ENCODE measurements around the gene SMIM27. TPM values are rescaled to one million over a fixed set of nuclear protein-coding genes. Genes with fewer than 3 reads are reported as not detected.
A peak's percentile ranks its signal among the peaks of the same experiment; 100 is the strongest.

Gene SMIM27
- total and polyA plus RNA-seq, 2 of the 4 experiments (the other 2 are of a cell fraction) = 1.1 to 3.4 TPM

DNA sequence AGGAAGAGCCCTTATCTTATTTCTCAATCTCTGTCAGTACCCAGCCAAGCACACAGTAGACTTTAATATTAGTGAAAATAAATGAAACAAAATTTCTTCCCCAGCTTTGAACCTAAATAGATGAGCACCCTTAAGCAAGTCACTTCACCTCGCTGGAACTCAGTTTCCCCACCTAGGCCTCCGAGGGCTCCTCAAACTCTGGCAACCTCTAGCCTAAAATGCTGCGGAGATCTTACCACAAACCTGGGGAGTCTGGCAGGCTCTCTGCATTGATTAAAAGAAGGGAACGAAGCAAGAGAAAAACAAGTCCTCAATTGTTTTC is 26.5 kb upstream of the SMIM27 start:
- ATAC-seq (ENCODE audit: low read depth) = peak; percentile 8; the same call in 1 of the 2 replicates
- BruUV-seq (replicated peaks) = no TSS peak
- H3K4me3 ChIP-seq (ENCODE audit: insufficient read depth, low read depth, low read length) = peak overlapping the region; percentile 86
- POLR2A ChIA-PET (ENCODE audit: unreplicated experiment) = interaction anchor here (1.2 kb wide), 1 partner anchor 8 kb away, joined by 3 read pairs; no protein-coding TSS in a partner anchor
- no CpG with 5 or more reads among the region's 4 CpGs for WGBS, 2 experiments (ENCODE audit: extremely low coverage in 2 of 2, insufficient read length in 1 of 2)
- H3K79me1 ChIP-seq (ENCODE audit: low read depth in 1 of 2, low read length in 2 of 2) = peaks cover 27% of the 10 kb centered on the region in 2 experiments; a peak in 3 of 4 replicates
- peak overlapping the region; percentile 71 for H3K4ac ChIP-seq (ENCODE audit: low read depth, low read length)
- peak overlapping the region; percentile 90 for H3K4me2 ChIP-seq (ENCODE audit: low read depth, low read length)
- H3K18ac ChIP-seq (ENCODE audit: low read depth, low read length) = peak overlapping the region; percentile 58
- 0 out of 3 replicates have a peak overlapping the region, but pooled peaks have one; percentile 25 for H2BK15ac ChIP-seq (ENCODE audit: low read depth, low read length)
- no peaks in the 10 kb centered on the region for H3K36me3 ChIP-seq (ENCODE audit: control insufficient read depth, insufficient read depth, low read length)
- TF ChIP-seq CHD1 (IDR thresholded peaks at IDR 0.05; ENCODE audit: low read depth, low read length) = no peak
- TF ChIP-seq POLR2A (IDR thresholded peaks at IDR 0.05; ENCODE audit: low read depth, low read length) = no peak
- no peak for TF ChIP-seq MAFK (IDR thresholded peaks at IDR 0.05; ENCODE audit: low read depth, low read length)
- TF ChIP-seq BHLHE40 (IDR thresholded peaks at IDR 0.05; ENCODE audit: low read depth, low read length) = no peak
- no peak for TF ChIP-seq RAD21 (IDR thresholded peaks at IDR 0.05; ENCODE audit: low read length)
- TF ChIP-seq NFE2L2 (IDR thresholded peaks at IDR 0.05; ENCODE audit: low read depth, low read length) = no peak
- no peak for TF ChIP-seq RCOR1 (IDR thresholded peaks at IDR 0.05; ENCODE audit: insufficient replicate concordance, low read length)
- TF ChIP-seq, protein P1, sequence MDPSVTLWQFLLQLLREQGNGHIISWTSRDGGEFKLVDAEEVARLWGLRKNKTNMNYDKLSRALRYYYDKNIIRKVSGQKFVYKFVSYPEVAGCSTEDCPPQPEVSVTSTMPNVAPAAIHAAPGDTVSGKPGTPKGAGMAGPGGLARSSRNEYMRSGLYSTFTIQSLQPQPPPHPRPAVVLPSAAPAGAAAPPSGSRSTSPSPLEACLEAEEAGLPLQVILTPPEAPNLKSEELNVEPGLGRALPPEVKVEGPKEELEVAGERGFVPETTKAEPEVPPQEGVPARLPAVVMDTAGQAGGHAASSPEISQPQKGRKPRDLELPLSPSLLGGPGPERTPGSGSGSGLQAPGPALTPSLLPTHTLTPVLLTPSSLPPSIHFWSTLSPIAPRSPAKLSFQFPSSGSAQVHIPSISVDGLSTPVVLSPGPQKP (IDR thresholded peaks at IDR 0.05; ENCODE audit: borderline replicate concordance, low read depth, low read length) = no peak
- TF ChIP-seq, protein P2, sequence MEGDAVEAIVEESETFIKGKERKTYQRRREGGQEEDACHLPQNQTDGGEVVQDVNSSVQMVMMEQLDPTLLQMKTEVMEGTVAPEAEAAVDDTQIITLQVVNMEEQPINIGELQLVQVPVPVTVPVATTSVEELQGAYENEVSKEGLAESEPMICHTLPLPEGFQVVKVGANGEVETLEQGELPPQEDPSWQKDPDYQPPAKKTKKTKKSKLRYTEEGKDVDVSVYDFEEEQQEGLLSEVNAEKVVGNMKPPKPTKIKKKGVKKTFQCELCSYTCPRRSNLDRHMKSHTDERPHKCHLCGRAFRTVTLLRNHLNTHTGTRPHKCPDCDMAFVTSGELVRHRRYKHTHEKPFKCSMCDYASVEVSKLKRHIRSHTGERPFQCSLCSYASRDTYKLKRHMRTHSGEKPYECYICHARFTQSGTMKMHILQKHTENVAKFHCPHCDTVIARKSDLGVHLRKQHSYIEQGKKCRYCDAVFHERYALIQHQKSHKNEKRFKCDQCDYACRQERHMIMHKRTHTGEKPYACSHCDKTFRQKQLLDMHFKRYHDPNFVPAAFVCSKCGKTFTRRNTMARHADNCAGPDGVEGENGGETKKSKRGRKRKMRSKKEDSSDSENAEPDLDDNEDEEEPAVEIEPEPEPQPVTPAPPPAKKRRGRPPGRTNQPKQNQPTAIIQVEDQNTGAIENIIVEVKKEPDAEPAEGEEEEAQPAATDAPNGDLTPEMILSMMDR (conservative IDR thresholded peaks at IDR 0.05; ENCODE audit: low read depth, low read length) = no peak
- TF ChIP-seq CEBPB (IDR thresholded peaks at IDR 0.05; ENCODE audit: low read depth, low read length) = no peak
- H4K91ac ChIP-seq (ENCODE audit: insufficient read depth, low read depth, low read length) = peak overlapping the region; percentile 56
- H3K27ac ChIP-seq (ENCODE audit: insufficient read depth, low read length) = peak overlapping the region; percentile 91
- peak overlapping the region; percentile 91 for H2AFZ ChIP-seq (replicated peaks; ENCODE audit: low read length, poor library complexity)
- in situ Hi-C loops (cut with MboI; ENCODE audit: low sequenced_read_pairs) (no loop called here), intact Hi-C loops (cut with micrococcal nuclease) (loop anchor here (1.0 kb wide), 4 partner anchors 25 to 146 kb away; partner anchors contain the start of gene ACO1), dilution Hi-C loops (cut with HindIII; ENCODE audit: low sequenced_read_pairs, unreplicated experiment) (no loop called here)
- peaks cover 3% of the 10 kb centered on the region for H3K4me1 ChIP-seq (ENCODE audit: control insufficient read depth, insufficient read depth, low read length)
- H3K9ac ChIP-seq (ENCODE audit: low read depth, low read length) = peak overlapping the region; percentile 92
- peak overlapping the region; percentile 75 for H3K14ac ChIP-seq (replicated peaks; ENCODE audit: low read depth, low read length)
- H2AK9ac ChIP-seq (replicated peaks; ENCODE audit: low read depth, low read length, poor library complexity) = peak overlapping the region; percentile 68
- H4K20me1 ChIP-seq (ENCODE audit: insufficient read depth, low read length) = no peaks in the 10 kb centered on the region
- peak overlapping the region; percentile 64 for H2BK120ac ChIP-seq (ENCODE audit: low read depth, low read length)
- H4K8ac ChIP-seq (ENCODE audit: low read depth in 2 of 2, low read length in 2 of 2) = peak overlapping the region; percentile 31 to 69; a peak in 2 of 4 replicates
- no peak overlapping the region; the same call in 1 of the 2 replicates for H2BK20ac ChIP-seq (ENCODE audit: low read depth, low read length)
- DNase-seq = no peak
- no peaks in the 10 kb centered on the region for H3K9me1 ChIP-seq (ENCODE audit: insufficient read depth, low read length)
- no peak overlapping the region for H4K5ac ChIP-seq (ENCODE audit: low read depth, low read length)
- no peak overlapping the region for H2AK5ac ChIP-seq (ENCODE audit: low read depth, low read length)
- CTCF ChIA-PET = interaction anchor here (1.1 to 1.5 kb wide), 2 partner anchors 28 to 147 kb away, joined by 3 to 16 read pairs; no protein-coding TSS in a partner anchor
- H3K27me3 ChIP-seq (ENCODE audit: control insufficient read depth, insufficient read depth, low read length) = no peaks in the 10 kb centered on the region
- peak overlapping the region; percentile 81 for H2BK5ac ChIP-seq (ENCODE audit: low read depth, low read length, poor library complexity, severe bottlenecking)
- H3K9me3 ChIP-seq (ENCODE audit: control insufficient read depth, insufficient read depth, low read length) = no peaks in the 10 kb centered on the region
- H3K23ac ChIP-seq (ENCODE audit: low read depth, low read length) = peak overlapping the region; percentile 81
- H3K56ac ChIP-seq (ENCODE audit: extremely low read depth, insufficient read depth, low read length) = peak overlapping the region; percentile 82

Measured in IMR-90 (cell line).